Coronary artery (tissue), 2 donors: ENCODE data around the gene NOC2L.

Experiments
- DNase-seq: peaks from one replicate; pipeline ENCODE4 v3.0.0-alpha.2; 2017; ENCODE audit warnings: low spot score
- H3K27ac ChIP-seq, 2 donors: fragments of 200-600 bp; sonication (generic); one replicate each; pipeline ENCODE4 v1.5.1; 2016 to 2019
- H3K4me3 ChIP-seq: fragments of 200-600 bp; sonication (generic); 2 replicates; pipeline ENCODE4 v1.5.1; 2016; ENCODE audit warnings: mild to moderate bottlenecking, moderate library complexity
- CTCF ChIP-seq: fragments of 200-600 bp; sonication (generic); IDR thresholded peaks from one replicate; pipeline ENCODE4 v1.5.1; 2019; ENCODE audit warnings: antibody characterized with exemption

NOC2L gene

GRCh38 chr1:961132-961669, 2.1 kb upstream of the NOC2L start:
- no peak for TF ChIP-seq CTCF
- H3K27ac ChIP-seq = peak overlapping the region in 1 of 2 donors; percentile 61
- DNase-seq = no peak
- H3K4me3 ChIP-seq = peak overlapping the region; percentile 83

GRCh38 chr1:960363-961131, 1.5 kb upstream of the NOC2L start, which contains the start of gene KLHL17:
KLHL17 (plus strand) TSS chr1:960584; CDS start chr1:960694, 110 bp downstream.
- no peak for DNase-seq
- Histone ChIP-seq H3K27ac (peak within 1 kb of the TSS in 1 of 2 donors; percentile 61), H3K4me3 (peak within 1 kb of the TSS; percentile 83)
- TF ChIP-seq CTCF = no peak

GRCh38 chr1:959731-960362, 791 bp upstream of the NOC2L start:
- peak overlapping the region; percentile 83 for H3K4me3 ChIP-seq
- H3K27ac ChIP-seq = peak overlapping the region in 1 of 2 donors; percentile 61
- no peak for DNase-seq
- no peak for TF ChIP-seq CTCF

- no peak for TF ChIP-seq CTCF
- DNase-seq = no peak
Measured at GRCh38 chr1:956636-957035, 2.4 kb downstream of the NOC2L start.

GRCh38 chr1:955474-955873, 3.6 kb downstream of the NOC2L start:
- no peak for TF ChIP-seq CTCF
- Histone ChIP-seq H3K27ac (no peak overlapping the region), H3K4me3 (no peak overlapping the region)
- DNase-seq = no peak

More at GRCh38 chr1:956636-957035, 2.4 kb downstream of the NOC2L start:
- no peak overlapping the region for H3K27ac ChIP-seq
- no peak overlapping the region for H3K4me3 ChIP-seq

- no peak overlapping the region for H3K4me3 ChIP-seq
- H3K27ac ChIP-seq = no peak overlapping the region
- TF ChIP-seq CTCF = no peak
- no peak for DNase-seq
Measured at GRCh38 chr1:954927-955326, 4.1 kb downstream of the NOC2L start.
